Naive thymus-derived CD8-positive, alpha-beta T cell (primary cell): Measurements from ENCODE around the gene ORC5. TPM values are rescaled to one million over a fixed set of nuclear protein-coding genes. Genes with fewer than 3 reads are reported as not detected.
A peak's percentile ranks its signal among the peaks of the same experiment; 100 is the strongest.

ENCODE experiments used
- ATAC-seq, 2 donors: fragments of 150-1000 bp; cut with Tn5 transposase in 1 of 2; sonication (Bioruptor Pico), chemical (Tn5 transposase) in 1 of 2; 1 replicate in 1 of 2; 2 replicates in 1 of 2; pipeline ENCODE4 v1.10.0; 2021; ENCODE audit warnings: mild to moderate bottlenecking in 2 of 2, moderate library complexity in 2 of 2
- POLR2A ChIA-PET: fragments of 350-600 bp; sonication (Branson Sonifier 250); formaldehyde crosslinking; loops from one replicate; lab custom pipeline; 2021; ENCODE audit warnings: antibody characterized with exemption; lab: Charles Lee
- DNase-seq, 10 donors: peaks; one replicate each; pipeline versions ENCODE4 v3.0.0 to v3.0.0-alpha.2; 2020 to 2022
- H3K27ac Mint-ChIP-seq, 10 donors: one replicate each; pipeline ENCODE4 v1.8.0; 2020 to 2022; ENCODE audit warnings: mild to moderate bottlenecking in 10 of 10, mixed read lengths in 10 of 10, moderate library complexity in 4 of 10, inconsistent platforms in 1 of 10
- H3K27me3 Mint-ChIP-seq, 5 donors: one replicate each; pipeline ENCODE4 v1.8.0; 2021 to 2022; ENCODE audit warnings: mixed read lengths in 5 of 5
- H3K36me3 Mint-ChIP-seq, 3 donors: one replicate each; pipeline ENCODE4 v1.8.0; 2020 to 2022; ENCODE audit warnings: mixed read lengths in 3 of 3, mild to moderate bottlenecking in 2 of 3, inconsistent platforms in 1 of 3
- H3K4me1 Mint-ChIP-seq, 4 donors: one replicate each; pipeline ENCODE4 v1.8.0; 2021 to 2022; ENCODE audit warnings: mixed read lengths in 4 of 4
- H3K4me3 Mint-ChIP-seq, 10 donors: one replicate each; pipeline ENCODE4 v1.8.0; 2020 to 2022; ENCODE audit warnings: mild to moderate bottlenecking in 10 of 10, mixed read lengths in 10 of 10, moderate library complexity in 6 of 10, inconsistent platforms in 1 of 10
- H3K9me3 Mint-ChIP-seq, 9 donors: one replicate each; pipeline ENCODE4 v1.8.0; 2020 to 2022; ENCODE audit warnings: mixed read lengths in 9 of 9, mild to moderate bottlenecking in 3 of 9, inconsistent platforms in 1 of 9, moderate library complexity in 1 of 9
- polyA plus RNA-seq, 3 donors: library from polyadenylated mRNA; unstranded; fragments of 300-500 nt; fragmentation: Illumina TruSeq; gene quantifications; one replicate each; pipeline ENCODE4 v1.2.3, GENCODE V29; 2021
- total RNA-seq, 8 experiments: library from RNA in 2 of 8; stranded (reverse) in 2 of 8; gene quantifications; one replicate each; pipeline ENCODE4 v1.2.3 and lab custom pipeline; 2021 to 2026

ORC5 gene
- total and polyA plus RNA-seq, 5 experiments from 2014 or later = 18.7 to 25.8 (median 23.9) TPM

GRCh38 chr7:104111271-104111670 is 96.5 kb downstream of the ORC5 start:
- POLR2A ChIA-PET = no interaction called here
- H3K27me3 Mint-ChIP-seq = peaks cover 0 to 9% (median 5%) of the 10 kb centered on the region in 5 donors
- ATAC-seq (no peak), DNase-seq (no peak)
- no peaks in the 10 kb centered on the region for H3K36me3 Mint-ChIP-seq
- H3K9me3 Mint-ChIP-seq = no peaks in the 10 kb centered on the region
- H3K4me3 Mint-ChIP-seq = no peak overlapping the region
- H3K4me1 Mint-ChIP-seq = no peaks in the 10 kb centered on the region
- no peak overlapping the region for H3K27ac Mint-ChIP-seq

- no peaks in the 10 kb centered on the region for H3K4me1 Mint-ChIP-seq
- H3K36me3 Mint-ChIP-seq = no peaks in the 10 kb centered on the region
- no peaks in the 10 kb centered on the region for H3K9me3 Mint-ChIP-seq
- H3K4me3 Mint-ChIP-seq = no peak overlapping the region
- peaks cover 0 to 8% (median 7%) of the 10 kb centered on the region in 5 donors for H3K27me3 Mint-ChIP-seq
- POLR2A ChIA-PET = no interaction called here
- ATAC-seq (no peak), DNase-seq (no peak)
- H3K27ac Mint-ChIP-seq = no peak overlapping the region
Measured at GRCh38 chr7:104106108-104106905, 101.5 kb downstream of the ORC5 start.

GRCh38 chr7:104098890-104099289 is 108.9 kb downstream of the ORC5 start:
- ATAC-seq (no peak), DNase-seq (no peak)
- no peak overlapping the region for H3K27ac Mint-ChIP-seq
- H3K4me3 Mint-ChIP-seq = no peak overlapping the region
- H3K4me1 Mint-ChIP-seq = no peaks in the 10 kb centered on the region
- H3K27me3 Mint-ChIP-seq = peaks cover 3 to 18% (median 13%) of the 10 kb centered on the region in 5 donors
- POLR2A ChIA-PET = no interaction called here
- no peaks in the 10 kb centered on the region for H3K36me3 Mint-ChIP-seq
- H3K9me3 Mint-ChIP-seq = no peaks in the 10 kb centered on the region

- POLR2A ChIA-PET = no interaction called here
- ATAC-seq (no peak), DNase-seq (no peak)
- no peaks in the 10 kb centered on the region for H3K36me3 Mint-ChIP-seq
- H3K4me3 Mint-ChIP-seq = no peak overlapping the region
- H3K9me3 Mint-ChIP-seq = peaks cover 0 to 3% (median 0%) of the 10 kb centered on the region in 9 donors
- no peaks in the 10 kb centered on the region for H3K4me1 Mint-ChIP-seq
- H3K27me3 Mint-ChIP-seq = peaks cover 9 to 34% (median 24%) of the 10 kb centered on the region in 5 donors
- no peak overlapping the region for H3K27ac Mint-ChIP-seq
Measured at GRCh38 chr7:104096683-104097082, 111.1 kb downstream of the ORC5 start.

GRCh38 chr7:104093127-104093526 is 114.7 kb downstream of the ORC5 start:
- Mint-ChIP-seq H3K27me3 (peaks cover 18 to 59% (median 29%) of the 10 kb centered on the region in 5 donors), H3K9me3 (peaks cover 0 to 3% (median 0%) of the 10 kb centered on the region in 9 donors), H3K36me3 (no peaks in the 10 kb centered on the region), H3K4me3 (no peak overlapping the region), H3K27ac (peak overlapping the region in 1 of 10 donors; percentile 7), H3K4me1 (no peaks in the 10 kb centered on the region)
- POLR2A ChIA-PET = no interaction called here
- DNase-seq (no peak), ATAC-seq (no peak)

- H3K9me3 Mint-ChIP-seq = peaks cover 0 to 3% (median 0%) of the 10 kb centered on the region in 9 donors
- no peak for DNase-seq
- no peaks in the 10 kb centered on the region for H3K4me1 Mint-ChIP-seq
- no peak for ATAC-seq
- H3K27me3 Mint-ChIP-seq = peaks cover 17 to 57% (median 28%) of the 10 kb centered on the region in 5 donors
- POLR2A ChIA-PET = no interaction called here
- H3K36me3 Mint-ChIP-seq = no peaks in the 10 kb centered on the region
- H3K4me3 Mint-ChIP-seq = no peak overlapping the region
- H3K27ac Mint-ChIP-seq = no peak overlapping the region
Measured at GRCh38 chr7:104091242-104091641, 116.6 kb downstream of the ORC5 start.

GRCh38 chr7:104089612-104090011 is 118.2 kb downstream of the ORC5 start:
- H3K27me3 Mint-ChIP-seq = peaks cover 17 to 45% (median 19%) of the 10 kb centered on the region in 5 donors

GRCh38 chr7:104089061-104089460 is 118.8 kb downstream of the ORC5 start:
- Mint-ChIP-seq H3K27ac (no peak overlapping the region), H3K36me3 (peaks cover 0 to 3% (median 0%) of the 10 kb centered on the region in 3 donors), H3K27me3 (peaks cover 17 to 49% (median 22%) of the 10 kb centered on the region in 5 donors), H3K9me3 (peaks cover 0 to 9% (median 5%) of the 10 kb centered on the region in 9 donors), H3K4me3 (no peak overlapping the region), H3K4me1 (no peaks in the 10 kb centered on the region)
- POLR2A ChIA-PET = no interaction called here
- no peak for ATAC-seq
- no peak for DNase-seq

More at GRCh38 chr7:104089612-104090011, 118.2 kb downstream of the ORC5 start:
- Mint-ChIP-seq H3K27ac (no peak overlapping the region), H3K36me3 (no peaks in the 10 kb centered on the region), H3K4me3 (no peak overlapping the region), H3K9me3 (peaks cover 0 to 5% (median under 1%) of the 10 kb centered on the region in 9 donors), H3K4me1 (no peaks in the 10 kb centered on the region)
- POLR2A ChIA-PET = no interaction called here
- no peak for ATAC-seq
- DNase-seq = no peak

Other genes starting within 250 kb of the ORC5 start
- gene RELN, start 218.4 kb downstream of the ORC5 start, total RNA-seq = not detected
- not detected for gene RELN, start 218.4 kb downstream of the ORC5 start, polyA plus RNA-seq
- gene LHFPL3, start 120.6 kb upstream of the ORC5 start, total RNA-seq = not detected
- not detected for gene LHFPL3, start 120.6 kb upstream of the ORC5 start, polyA plus RNA-seq